Epithelial cell of prostate (primary cell): ENCODE results near the gene PTN.
A peak's percentile ranks its signal among the peaks of the same experiment; 100 is the strongest.

Experiments
- DNase-seq: peaks from one replicate; pipeline ENCODE4 v3.0.0-alpha.2; 2011; ENCODE audit warnings: low read depth, low spot score
- H3K27ac ChIP-seq: fragments of 450-650 bp; 2 replicates; pipeline ENCODE4 v1.5.1; 2017; ENCODE audit warnings: mild to moderate bottlenecking

Gene PTN, protein sequence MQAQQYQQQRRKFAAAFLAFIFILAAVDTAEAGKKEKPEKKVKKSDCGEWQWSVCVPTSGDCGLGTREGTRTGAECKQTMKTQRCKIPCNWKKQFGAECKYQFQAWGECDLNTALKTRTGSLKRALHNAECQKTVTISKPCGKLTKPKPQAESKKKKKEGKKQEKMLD

DNA sequence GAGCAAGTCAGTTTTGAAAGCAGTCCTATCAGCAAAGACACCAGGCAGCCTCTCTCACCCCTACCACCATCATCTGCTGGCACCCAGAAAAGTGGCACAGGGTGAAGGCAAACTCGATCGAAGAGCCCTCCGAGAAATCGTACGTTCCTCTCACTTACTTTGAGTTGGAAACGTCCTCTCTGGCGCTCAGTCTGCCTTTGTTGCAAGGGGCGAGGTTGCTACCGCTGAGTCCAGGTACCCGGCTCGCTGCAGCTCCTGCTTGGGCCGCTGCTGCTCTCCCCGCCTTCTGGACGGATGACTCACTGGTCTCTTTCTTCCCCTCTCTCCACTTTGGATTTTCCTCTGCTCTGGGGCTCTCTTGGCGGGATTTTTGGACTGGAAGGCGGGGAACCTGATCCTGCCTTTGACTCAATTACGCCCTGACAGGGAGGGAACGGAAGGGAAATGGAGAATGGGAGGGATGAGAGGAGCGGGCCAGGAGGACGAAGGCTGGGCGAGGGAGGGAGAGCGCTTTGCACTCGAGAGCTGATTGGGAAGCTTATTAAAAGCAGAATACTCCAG, at the start of gene PTN:
TSS of gene PTN (minus strand) at position 453 of the 561 bp plus-strand sequence. CDS start 88,760 bp downstream, outside the sequence.
- H3K27ac ChIP-seq: no peak within 1 kb of the TSS
- DNase-seq: no peak

DNA sequence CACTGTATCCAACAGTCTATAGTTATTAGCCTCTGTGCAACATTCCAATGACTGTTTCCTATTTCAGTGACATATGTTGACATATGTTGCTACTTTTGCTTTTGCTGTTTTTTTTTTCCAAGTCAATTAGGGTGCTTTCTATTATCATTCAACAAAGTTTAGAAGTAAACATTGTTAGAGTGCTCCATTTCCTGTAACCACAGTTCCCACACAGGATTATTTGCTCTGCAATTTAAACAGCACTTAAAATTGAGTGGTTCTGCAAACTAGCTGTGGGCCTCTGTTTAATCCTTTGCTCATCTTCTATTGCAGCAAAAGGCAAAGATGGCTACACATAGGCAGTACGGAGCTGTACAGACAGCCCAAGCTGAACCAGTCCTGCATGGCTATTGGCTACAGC, 46.5 kb upstream of the PTN start:
- no peak overlapping the region for H3K27ac ChIP-seq
- DNase-seq: no peak

DNA sequence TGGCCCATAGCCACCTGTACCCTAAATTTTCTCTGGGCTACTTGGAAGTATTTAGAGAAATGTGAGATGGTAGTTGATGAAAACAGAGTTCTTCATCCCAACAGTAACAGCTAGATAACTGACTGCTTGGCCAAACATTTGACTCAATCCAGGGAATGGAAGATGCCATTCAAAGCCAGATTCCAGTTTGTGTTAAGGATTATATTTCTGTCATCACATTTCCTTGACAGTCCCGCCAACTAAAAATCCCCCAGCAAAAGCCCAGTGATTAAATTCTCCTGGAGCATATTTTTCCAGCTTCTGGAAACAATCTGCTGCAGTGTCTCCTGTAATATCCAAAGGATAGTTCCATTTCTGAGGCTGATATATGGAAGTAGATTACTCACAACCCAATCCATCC, 45.4 kb upstream of the PTN start:
- no peak overlapping the region for H3K27ac ChIP-seq
- DNase-seq: no peak

DNA sequence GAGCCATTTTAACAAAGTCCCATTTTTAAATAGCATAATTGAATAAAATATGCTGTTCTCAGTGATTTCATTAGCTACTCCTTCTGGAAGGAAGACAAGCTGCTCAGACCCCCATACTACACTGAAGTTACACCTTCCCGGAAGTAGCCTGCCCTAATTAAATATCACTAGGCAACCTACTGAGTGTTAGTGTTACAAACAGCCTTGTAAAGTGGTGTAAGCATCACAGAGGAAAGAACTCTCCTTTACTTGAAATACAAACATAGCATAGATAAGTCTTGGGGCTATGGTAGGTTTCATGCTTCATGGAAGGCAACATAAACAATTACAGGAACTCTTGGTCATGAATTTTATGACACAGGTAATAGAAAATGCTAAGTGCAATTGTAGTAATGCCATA, 43.4 kb upstream of the PTN start:
- no peak overlapping the region for H3K27ac ChIP-seq
- no peak for DNase-seq

DNA sequence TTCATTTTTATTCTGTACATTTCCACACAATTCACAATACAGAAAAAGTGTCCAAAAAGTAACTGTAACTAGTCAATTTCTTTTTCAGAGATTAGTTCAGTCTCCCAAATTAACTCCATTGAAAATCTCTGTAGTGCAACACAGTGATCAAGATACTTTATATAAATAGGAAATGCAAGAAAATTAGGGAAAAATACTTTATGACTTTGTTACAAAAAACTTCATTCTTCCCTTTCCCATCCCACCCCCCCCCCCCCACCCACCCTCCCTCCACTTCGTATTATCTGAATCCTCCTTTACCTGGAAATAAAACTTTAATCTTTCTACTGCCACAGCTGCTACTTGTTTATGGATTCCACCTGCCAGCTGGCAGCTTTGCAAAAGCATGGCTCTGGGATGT, 37.5 kb upstream of the PTN start:
- DNase-seq: no peak
- no peak overlapping the region for H3K27ac ChIP-seq

DNA sequence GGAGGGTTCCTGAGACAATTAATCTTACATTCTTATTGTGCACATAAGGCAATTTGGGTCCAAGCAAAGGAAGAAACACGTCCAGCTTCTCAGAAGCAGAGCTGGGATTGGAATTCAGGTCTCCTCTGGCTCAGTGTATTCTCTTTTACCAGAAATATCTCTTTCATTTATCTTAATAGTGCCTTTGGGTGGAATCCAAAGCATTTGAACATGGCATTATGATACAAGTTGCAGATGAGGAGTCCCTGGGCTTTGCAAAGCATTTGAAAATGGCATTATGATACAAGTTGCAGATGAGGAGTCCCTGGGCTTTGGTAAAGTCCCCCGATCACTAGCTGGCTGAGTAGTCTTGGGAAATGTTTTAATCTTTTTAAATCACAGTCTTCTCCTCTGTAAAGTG, 30.0 kb upstream of the PTN start:
- DNase-seq: no peak
- H3K27ac ChIP-seq: no peak overlapping the region

DNA sequence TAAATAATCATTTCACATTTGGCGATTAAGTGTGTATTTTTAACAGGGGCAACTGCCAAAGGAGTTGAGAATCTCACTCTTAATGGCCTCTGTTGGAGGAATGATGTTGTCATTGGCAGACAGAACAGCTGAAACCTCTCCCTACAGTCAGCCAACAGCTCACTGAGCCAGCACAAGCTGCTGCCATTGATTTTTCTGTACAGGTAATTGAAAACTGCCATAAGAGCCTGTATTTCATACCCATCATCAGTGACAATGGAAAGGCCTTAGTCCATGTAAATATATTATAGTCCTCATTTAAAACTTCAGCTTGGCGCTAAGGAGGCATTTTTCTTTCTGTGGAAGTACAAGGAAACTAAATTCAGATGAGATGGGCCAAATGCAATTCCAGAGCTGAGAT, 28.1 kb upstream of the PTN start:
- no peak overlapping the region for H3K27ac ChIP-seq
- DNase-seq: no peak

DNA sequence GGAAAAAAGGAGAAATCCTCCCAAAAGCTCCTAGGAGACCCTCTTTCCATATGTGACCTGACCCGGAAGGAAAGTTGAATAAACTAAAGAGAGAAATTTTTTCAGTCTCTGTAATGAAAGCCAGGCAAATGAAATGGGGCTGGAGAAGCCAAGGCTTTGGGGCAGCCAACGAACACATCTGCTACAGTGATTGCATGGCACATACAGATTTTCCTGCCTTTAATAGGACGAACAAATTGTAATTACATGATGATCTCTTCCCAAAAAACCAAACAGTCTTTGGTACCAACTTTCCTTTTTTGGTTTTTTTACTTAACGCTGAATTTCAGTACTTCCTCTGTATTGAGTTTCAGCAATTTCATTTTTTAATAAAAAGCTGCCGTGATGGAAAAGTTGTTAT, 23.5 kb upstream of the PTN start:
- no peak for DNase-seq
- H3K27ac ChIP-seq: no peak overlapping the region

DNA sequence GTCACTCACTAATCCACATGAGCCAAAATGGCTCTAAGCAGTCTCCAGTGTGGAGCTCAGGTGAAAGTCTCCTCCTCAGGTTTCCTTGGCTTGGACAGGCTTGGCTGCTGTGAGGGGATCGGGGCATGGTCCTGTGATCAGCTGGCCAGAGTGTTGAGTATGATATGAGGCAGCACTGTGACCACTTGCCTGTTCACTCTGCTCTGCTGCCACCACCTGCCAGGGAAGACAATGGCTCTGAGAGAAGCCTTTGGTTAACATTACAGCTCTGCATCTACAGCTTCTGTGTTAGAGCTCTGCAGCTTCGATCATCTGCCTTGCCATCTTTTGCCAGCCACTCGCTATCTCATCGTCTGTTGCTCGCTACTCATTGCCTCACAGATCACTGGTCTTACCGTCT, 20.1 kb upstream of the PTN start:
- DNase-seq: no peak
- no peak overlapping the region for H3K27ac ChIP-seq

DNA sequence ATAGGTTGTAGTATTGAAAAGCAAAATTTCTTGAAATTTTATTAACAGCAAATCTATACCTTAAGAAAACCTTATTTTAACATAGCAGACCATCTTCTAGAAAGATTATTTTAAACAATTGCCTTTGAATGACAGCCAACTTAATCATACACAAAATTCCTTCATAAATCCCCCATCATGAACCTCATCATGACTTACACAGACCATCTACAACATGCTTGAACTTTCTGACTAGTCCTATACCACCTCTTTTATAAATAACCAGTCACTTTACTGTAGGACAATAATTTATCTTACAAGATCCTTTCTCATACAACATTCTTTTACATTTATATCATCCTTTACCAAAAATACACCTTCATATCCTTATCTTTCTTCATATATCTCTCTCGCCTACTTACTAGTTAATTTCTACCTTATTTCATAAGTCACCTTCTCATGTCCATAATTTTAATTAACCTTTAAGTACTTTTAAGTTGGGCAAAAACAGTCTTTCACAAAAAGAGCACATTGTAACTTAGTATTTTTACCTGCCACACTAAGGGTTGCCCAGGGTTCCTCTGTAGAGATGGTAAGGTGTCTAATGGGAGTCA, 16.6 kb upstream of the PTN start:
- DNase-seq: no peak
- H3K27ac ChIP-seq: no peak overlapping the region

DNA sequence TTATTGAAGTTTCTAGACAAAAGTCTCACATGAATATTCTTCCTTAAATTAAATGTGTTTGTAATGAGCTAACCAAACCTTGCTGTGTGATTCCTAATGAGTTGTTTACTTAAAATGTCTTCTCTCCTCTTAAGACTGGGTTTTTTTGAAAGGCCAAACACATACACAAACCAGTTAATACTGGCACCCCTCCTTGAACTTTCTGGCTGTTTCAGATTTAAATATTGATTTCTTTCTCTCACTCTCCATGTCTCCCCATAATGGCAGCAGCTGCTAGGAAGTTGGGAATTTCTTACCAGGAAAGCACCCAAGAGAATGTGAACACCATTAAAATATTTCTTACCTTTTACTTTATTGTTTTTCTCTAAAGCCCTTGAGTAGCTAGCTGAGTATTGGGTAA, 11.4 kb upstream of the PTN start:
- no peak for DNase-seq
- no peak overlapping the region for H3K27ac ChIP-seq

DNA sequence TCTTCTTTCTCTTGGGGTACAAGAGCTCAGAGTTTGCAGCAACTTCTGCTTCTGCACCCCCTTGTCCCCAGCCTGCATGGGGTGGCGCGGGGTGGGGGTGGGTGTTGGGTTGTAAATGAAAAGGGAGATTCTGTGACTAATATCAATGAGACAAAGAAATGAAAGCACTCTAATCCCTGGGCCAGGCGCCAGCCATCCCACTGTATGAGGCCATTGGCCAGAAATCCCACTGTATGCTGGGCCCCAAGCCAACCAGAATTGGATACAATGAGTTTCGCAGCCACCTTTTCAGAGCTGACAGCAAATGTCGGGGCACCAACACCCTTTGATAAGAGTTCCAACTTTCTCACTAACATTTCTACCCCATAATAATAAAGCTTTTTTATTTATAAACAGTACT, 10.9 kb upstream of the PTN start:
- no peak overlapping the region for H3K27ac ChIP-seq
- no peak for DNase-seq

DNA sequence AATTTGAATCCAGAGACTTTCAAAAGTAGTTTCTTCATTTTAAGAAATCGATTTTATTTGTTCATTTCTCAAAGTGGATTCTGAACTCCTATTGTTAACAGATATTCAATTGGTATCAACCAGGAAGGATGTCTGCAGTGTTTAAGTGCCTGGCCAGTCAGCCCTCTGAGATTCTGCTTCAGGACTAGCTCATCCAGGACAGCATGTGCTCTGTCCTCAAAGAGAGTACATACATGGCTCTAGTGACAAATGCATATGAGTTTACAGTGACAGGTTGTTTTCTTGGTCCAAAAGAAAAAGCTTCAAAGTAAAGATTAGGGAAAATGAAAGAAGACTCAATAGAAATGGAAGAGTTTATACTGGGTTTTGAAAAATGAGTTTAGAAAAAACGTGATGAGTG, 8.4 kb upstream of the PTN start:
- no peak overlapping the region for H3K27ac ChIP-seq
- no peak for DNase-seq

DNA sequence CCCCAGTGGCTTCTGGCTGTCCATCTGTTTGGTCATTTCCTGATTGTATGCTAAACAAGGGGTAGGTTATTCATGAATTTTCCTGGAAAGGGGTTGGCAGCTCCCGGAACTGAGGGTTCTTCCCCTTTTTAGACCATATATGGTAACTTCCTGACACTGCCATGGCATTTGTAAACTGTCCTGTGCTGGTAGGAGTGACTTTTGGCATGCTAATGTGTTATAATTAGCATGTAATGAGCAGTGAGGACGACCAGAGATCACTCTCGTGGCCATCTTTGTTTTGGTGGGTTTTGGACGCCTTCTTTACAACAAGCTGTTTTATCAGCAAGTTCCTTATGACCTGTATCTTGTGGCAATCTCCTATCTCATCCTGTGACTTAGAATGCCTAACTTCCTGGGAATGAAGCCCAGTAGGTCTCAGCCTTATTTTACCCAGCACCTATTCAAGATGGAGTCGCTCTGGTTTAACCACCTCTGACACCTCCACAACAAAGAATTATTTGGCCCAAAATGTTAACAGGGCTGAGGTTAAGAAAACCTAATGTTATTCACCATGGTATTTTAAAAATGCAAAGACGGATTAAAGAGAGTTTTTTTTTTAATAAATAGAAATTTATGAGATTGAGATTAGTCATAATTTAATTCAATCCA, 2.4 kb upstream of the PTN start:
- H3K27ac ChIP-seq: no peak overlapping the region
- no peak for DNase-seq

DNA sequence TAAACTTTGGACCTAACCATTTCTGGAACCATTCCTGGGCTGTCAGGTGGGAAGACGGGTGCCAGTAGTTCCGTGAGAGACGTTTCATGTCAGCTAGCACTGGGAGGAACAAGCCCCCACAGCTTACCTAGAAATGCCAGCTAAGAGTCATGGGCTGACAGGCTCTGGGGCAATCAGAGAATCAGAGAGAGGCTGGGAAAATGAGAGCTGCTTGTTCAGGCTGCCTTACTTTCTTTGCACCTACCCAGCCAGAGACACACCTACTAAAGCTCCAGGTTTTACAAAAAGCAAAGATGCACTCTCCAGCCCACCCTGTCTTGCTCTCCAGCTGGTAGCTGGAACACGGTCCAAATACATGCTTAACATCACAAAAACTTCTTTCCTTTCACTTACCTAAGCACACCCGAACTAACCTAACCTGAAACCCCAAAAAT, 688 bp downstream of the PTN start:
- no peak overlapping the region for H3K27ac ChIP-seq
- no peak for DNase-seq

DNA sequence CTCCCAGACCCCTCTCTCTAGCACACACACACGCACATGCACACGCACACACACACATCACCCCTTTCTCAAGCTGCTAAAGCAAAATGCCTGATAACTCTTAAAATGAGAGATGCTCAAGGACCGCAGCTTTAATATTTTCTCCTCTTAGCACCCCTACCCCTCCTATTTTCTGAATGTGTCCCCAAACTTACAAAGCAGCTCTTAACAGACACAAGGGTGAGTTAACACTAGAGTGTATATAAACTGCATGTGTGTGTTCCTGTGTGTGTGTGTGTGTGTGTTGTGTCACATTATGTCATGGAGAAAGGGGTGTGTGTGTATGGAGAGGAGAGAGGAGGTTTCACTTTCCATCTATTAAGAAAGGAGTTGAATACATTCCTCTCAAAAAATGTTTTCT, 1.3 kb downstream of the PTN start:
- H3K27ac ChIP-seq: no peak overlapping the region
- no peak for DNase-seq

DNA sequence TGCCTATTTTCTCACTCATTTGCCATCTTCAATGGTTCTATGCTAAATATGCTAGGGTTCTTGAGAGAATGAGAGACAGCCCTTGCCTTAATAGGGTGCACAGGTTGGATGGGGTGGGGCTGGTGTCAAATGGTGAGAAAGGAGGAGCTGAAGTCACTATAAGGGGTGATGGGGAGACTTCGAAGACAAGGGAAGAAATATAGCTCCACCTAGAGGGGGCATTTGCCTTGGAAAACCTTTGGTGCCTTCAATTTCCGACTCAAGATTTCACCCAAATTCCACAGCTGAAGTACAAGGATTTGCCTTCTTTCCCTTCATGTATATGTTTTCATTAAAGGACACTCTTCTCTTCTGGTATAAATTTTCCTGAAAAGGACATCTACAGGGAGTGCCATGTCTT, 5.6 kb downstream of the PTN start:
- H3K27ac ChIP-seq: no peak overlapping the region
- DNase-seq: no peak

DNA sequence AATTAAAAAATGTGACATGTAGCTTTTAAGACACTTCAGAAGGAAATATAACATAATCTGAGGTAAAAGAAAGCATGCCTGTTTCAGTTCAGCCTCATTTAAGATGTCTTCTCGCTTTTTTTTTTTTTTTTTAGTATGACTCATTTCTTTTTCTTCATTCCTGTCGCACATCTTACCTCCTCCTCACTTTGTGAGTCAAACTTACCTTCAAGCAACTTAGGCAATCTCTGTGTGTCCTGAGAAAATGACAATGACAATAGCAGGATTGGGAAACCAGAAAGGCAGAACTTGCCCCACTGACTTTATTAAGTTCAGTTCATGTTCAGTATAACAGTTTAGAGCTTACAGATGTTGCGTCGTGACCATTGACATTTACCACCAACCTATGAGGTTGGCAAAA, 7.7 kb downstream of the PTN start:
- H3K27ac ChIP-seq: no peak overlapping the region
- peak; percentile 5 for DNase-seq

DNA sequence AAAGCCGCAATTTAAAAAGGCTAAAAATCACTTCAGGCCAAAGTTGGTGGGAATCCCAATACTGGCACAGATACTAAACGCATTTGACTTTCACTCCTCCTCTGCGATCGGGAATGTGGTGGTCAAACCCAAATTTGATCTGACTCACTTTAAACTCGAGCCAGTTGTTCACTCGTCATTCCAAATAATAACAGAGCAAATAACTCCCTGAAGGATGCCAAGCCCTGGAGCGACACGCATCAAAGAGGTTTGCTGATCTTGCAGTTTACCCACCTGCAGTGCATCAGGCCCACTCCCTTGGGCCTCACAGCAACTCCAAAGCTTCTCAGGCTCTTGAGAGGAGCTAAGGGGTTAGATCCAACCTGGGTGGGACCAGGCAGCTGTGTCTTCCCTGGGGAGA, 12.2 kb downstream of the PTN start:
- no peak for DNase-seq
- H3K27ac ChIP-seq: no peak overlapping the region

DNA sequence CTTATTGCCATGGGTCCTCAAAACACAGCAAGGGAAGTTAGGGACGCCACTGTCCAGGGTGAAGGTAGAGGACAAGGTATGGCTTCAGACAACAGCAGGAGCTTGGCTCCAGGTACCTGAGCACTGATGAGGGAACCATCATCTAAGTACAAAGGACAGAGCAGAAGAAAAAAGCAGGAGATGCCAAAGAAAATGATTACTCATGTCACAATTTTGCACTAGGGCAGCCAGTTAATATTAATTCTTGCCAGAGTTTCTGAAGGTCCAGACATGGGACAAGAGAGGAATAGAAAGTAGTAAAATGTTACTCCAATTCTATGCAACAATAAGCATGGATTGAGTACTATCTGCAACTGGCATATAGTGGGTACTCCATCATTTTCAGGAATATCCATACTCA, 14.1 kb downstream of the PTN start:
- no peak for DNase-seq
- no peak overlapping the region for H3K27ac ChIP-seq

DNA sequence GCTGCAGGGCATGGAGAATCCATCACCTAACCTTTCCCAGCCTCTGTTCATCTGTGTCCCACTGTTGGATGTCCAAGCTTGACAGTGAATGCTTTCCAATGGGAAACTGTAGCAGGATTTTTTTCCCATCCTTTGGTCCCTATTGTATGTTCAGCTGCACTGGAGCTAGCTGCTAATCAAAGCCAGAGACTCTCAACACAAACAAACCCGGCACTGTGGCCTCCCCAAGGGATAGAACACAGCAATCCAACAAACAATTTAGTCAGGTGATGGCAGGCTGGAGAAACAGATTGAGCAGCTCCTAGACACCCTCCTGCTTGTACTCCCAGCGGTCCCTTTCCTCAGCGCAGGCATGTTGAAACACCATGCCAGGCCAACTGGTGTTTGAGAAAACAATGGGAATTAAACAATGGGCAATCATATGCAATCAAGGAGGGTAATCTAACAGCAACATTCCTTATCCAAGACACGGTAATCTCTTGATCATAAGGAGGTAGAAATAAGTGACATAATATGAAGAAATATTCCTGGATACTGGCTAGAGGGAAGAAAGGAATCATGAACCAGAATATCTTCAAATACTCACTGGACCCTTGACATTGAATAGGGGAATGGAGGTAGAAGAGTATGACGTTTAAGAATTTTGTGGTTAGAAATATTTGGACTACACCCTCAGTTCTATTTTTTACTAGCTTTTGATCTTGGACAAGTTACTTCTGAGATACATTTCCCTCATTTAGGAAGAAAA, 15.0 kb downstream of the PTN start:
- no peak for DNase-seq
- no peak overlapping the region for H3K27ac ChIP-seq
